Heart left ventricle (tissue), 16 donors: ENCODE results near the gene EHD4. TPM values are rescaled to one million over a fixed set of nuclear protein-coding genes. Genes with fewer than 3 reads are reported as not detected.
A peak's percentile ranks its signal among the peaks of the same experiment; 100 is the strongest.

Experiments
- ATAC-seq, 4 donors: fragments of 200-7000 bp; cut with Tn5 transposase; one replicate each; pipeline ENCODE4 v1.9.1; 2020 to 2022; ENCODE audit warnings: moderate library complexity in 4 of 4, mild to moderate bottlenecking in 3 of 4, moderate number of reproducible peaks in 1 of 4
- DNase-seq, 5 donors: peaks; one replicate each; pipeline ENCODE4 v3.0.0-alpha.2; 2020
- H3K27ac ChIP-seq, 12 donors: fragments of 200-600 bp; sonication (generic) in 4 of 12; one replicate each; pipeline versions ENCODE4 v1.5.0 to v1.8.0; 2016 to 2022; ENCODE audit warnings: mild to moderate bottlenecking in 2 of 12
- H3K27me3 ChIP-seq, 9 donors: fragments of 200-600 bp; sonication (generic) in 2 of 9; one replicate each; pipeline versions ENCODE4 v1.5.1 to v1.8.0; 2016 to 2022; ENCODE audit warnings: mild to moderate bottlenecking in 3 of 9
- H3K36me3 ChIP-seq, 9 donors: fragments of 200-600 bp; sonication (generic) in 2 of 9; one replicate each; pipeline versions ENCODE4 v1.5.0 to v1.8.0; 2018 to 2022; ENCODE audit warnings: mild to moderate bottlenecking in 2 of 9
- H3K4me1 ChIP-seq, 12 donors: fragments of 200-600 bp; sonication (generic) in 4 of 12; one replicate each; pipeline versions ENCODE4 v1.5.0 to v1.8.0; 2016 to 2022; ENCODE audit warnings: mild to moderate bottlenecking in 3 of 12
- H3K4me3 ChIP-seq, 12 donors: fragments of 200-600 bp; sonication (generic) in 4 of 12; one replicate each; pipeline versions ENCODE4 v1.5.0 to v1.8.0; 2017 to 2022; ENCODE audit warnings: mild to moderate bottlenecking in 9 of 12, moderate library complexity in 4 of 12
- H3K9me3 ChIP-seq, 12 donors: fragments of 200-600 bp; sonication (generic) in 4 of 12; one replicate each; pipeline versions ENCODE4 v1.5.0 to v1.8.0; 2016 to 2022; ENCODE audit warnings: mild to moderate bottlenecking in 1 of 12
- POLR2A ChIP-seq, 2 donors: fragments of 450-650 bp; IDR thresholded peaks; one replicate each; pipeline ENCODE4 v1.6.1; 2017; ENCODE audit warnings: antibody characterized with exemption in 2 of 2, mild to moderate bottlenecking in 2 of 2, moderate library complexity in 2 of 2
- WGBS, 4 donors: extraction: QIAGEN DNeasy Blood & Tissue Kit in 2 of 4; methylation state at CpG; one replicate each; pipeline versions ENCODE4 v1.1.5 to v1.1.7; 2013 to 2018; 5-methylcytosine and 5-hydroxymethylcytosine counted together
- intact Hi-C, 10 donors: fragments of 100-400 bp; cut with DNase I; formaldehyde crosslinking; loops; one replicate each; pipeline versions ENCODE4 v1.11.1 to v1.14.2; 2022
- polyA plus RNA-seq, 2 donors: library from polyadenylated mRNA; stranded (reverse); fragments of 200-250 nt; gene quantifications; one replicate each; pipeline ENCODE4 v1.2.3, GENCODE V29; 2013
- total RNA-seq, 9 donors: library from RNA; depleted of rRNA in 2 of 9; stranded (reverse); fragments of >200 nt in 2 of 9; fragmentation: NEBNext Ultra II Directional in 3 of 9; extraction: Animal tissue kit (Norgen Biotek cat#: 25700) in 3 of 9; gene quantifications; one replicate each; pipeline versions ENCODE4 v1.1.0 to v1.2.4, GENCODE V29; 2016 to 2023
- TF ChIP-seq, protein P1 (sequence below), 12 donors: fragments of 200-600 bp; sonication (generic) in 4 of 12; IDR thresholded peaks; one replicate each; pipeline versions ENCODE4 v1.5.0 to v1.8.0; 2018 to 2022; ENCODE audit warnings: antibody characterized with exemption in 12 of 12, mild to moderate bottlenecking in 5 of 12
- donor health status: ischemic (EF 13 %, LVEDD 7.1; RV severe dilation, severe dysfunction).
- donor health status: healthy with polysubstance abuse.
- donor health status: DM: no; HTN: yes; CAD: no.
- donor health status: DM: no; HTN: no; CAD: no.
- donor health status: ischemic (EF 25% LVEDD 6.9; RV normal size, moderate dysfunction).
- donor health status: ischemic (EF 25% LVEDD 5.7; RV mildly dilated, moderate dysfunction).
- donor health status: healthy.
- donor health status: DM: yes; HTN: yes; CAD: no.
- donor health status: ischemic (EF 35%, LVEDD 5.7; RV mildly dilated, moderate dysfunction).
- donor health status: nonischemic (EF 11% LVEDD 7.7; RV severe dilation, severe dysfunction).
- donor health status: DM: yes; HTN: yes; CAD: no.
- donor health status: PGD.
- donor health status: ischemic (EF 29% LVEDD 5.4; RV normal size, mild dysfunction).
- donor health status: nonischemic (EF 23%, LVEDD 6.1; RV moderate dilation, normal function).

The EHD4 gene
- total and polyA plus RNA-seq, 11 donors: 25.6 to 70.8 (median 43.9) TPM

DNA sequence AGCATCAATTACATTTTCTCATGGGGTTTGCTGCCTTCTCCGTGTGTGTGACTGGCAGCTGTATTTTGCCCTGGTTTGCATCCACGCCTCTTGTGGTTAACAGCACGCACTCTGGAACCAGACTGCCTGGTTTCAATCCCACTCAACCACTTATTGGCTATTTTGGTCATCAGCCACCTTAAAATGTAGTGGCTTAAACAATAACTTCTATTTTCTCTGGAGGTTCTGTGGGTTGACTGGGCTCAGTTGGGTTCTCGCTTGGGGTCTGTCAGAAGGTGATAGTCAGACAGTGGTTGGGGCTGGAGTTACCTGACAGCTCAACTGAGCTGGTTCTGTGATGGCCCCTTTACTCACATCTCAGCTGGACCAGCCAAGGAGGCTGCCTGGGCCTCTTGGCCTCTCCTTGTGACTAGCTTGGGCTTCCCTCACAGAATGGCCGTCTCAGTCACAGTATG lies 36.8 kb downstream of the EHD4 start:
- no peak for ATAC-seq
- H3K36me3 ChIP-seq: peaks cover 0 to 34% (median 5%) of the 10 kb centered on the region in 9 donors

DNA sequence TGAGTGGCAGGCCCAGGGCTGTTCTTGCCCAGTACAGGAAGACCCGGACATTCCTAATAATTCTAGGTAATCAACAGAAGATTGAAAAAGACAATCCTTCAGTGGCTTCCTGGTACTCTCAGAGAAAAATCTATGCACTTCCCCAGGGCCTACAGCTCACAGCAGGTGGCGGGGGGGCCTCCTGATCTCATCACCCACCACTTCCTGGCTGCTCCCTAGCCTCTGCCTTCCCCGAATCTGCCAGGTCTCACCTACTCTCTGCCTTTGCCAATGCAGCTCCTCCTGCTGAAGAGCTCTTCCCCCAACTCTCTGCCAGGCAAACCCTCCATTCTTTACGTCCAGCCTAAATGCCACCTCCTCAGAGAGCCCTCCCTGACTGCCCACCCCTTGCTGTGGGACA lies 37.5 kb downstream of the EHD4 start:
- DNase-seq (no peak), ATAC-seq (peak in 1 of 4 donors; percentile 45)
- no peaks in the 10 kb centered on the region for H3K27me3 ChIP-seq
- no peaks in the 10 kb centered on the region for H3K9me3 ChIP-seq
- intact Hi-C loops: loop anchor here in 4 of 10 donors (5.0 kb wide), 2 partner anchors 32 to 37 kb away; partner anchors contain the start of gene EHD4 (in 1 of the 4)
- H3K27ac ChIP-seq: peak overlapping the region; percentile 54 to 93 (median 69)
- H3K36me3 ChIP-seq: peaks cover 0 to 28% (median 0%) of the 10 kb centered on the region in 9 donors
- no peak overlapping the region for H3K4me3 ChIP-seq
- TF ChIP-seq POLR2A (IDR thresholded peaks at IDR 0.05): no peak
- TF ChIP-seq, protein P1, sequence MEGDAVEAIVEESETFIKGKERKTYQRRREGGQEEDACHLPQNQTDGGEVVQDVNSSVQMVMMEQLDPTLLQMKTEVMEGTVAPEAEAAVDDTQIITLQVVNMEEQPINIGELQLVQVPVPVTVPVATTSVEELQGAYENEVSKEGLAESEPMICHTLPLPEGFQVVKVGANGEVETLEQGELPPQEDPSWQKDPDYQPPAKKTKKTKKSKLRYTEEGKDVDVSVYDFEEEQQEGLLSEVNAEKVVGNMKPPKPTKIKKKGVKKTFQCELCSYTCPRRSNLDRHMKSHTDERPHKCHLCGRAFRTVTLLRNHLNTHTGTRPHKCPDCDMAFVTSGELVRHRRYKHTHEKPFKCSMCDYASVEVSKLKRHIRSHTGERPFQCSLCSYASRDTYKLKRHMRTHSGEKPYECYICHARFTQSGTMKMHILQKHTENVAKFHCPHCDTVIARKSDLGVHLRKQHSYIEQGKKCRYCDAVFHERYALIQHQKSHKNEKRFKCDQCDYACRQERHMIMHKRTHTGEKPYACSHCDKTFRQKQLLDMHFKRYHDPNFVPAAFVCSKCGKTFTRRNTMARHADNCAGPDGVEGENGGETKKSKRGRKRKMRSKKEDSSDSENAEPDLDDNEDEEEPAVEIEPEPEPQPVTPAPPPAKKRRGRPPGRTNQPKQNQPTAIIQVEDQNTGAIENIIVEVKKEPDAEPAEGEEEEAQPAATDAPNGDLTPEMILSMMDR (IDR thresholded peaks at IDR 0.05): no peak
- peaks cover 32 to 98% (median 85%) of the 10 kb centered on the region in 12 donors for H3K4me1 ChIP-seq
- 42 to 59% (median 45%) methylated on average over 4 of the region's 4 CpGs for WGBS, 4 donors

More for the DNA sequence above, 36.8 kb downstream of the EHD4 start:
- H3K27ac ChIP-seq: peak overlapping the region; percentile 11 to 93 (median 70)
- H3K27me3 ChIP-seq: no peaks in the 10 kb centered on the region
- H3K9me3 ChIP-seq: no peaks in the 10 kb centered on the region
- TF ChIP-seq POLR2A (IDR thresholded peaks at IDR 0.05): no peak
- TF ChIP-seq, protein P1 (IDR thresholded peaks at IDR 0.05): no peak
- H3K4me1 ChIP-seq: peaks cover 26 to 97% (median 79%) of the 10 kb centered on the region in 12 donors
- intact Hi-C loops: no loop called here
- no peak overlapping the region for H3K4me3 ChIP-seq
- WGBS, 4 donors: 59 to 83% (median 64%) methylated on average over 5 of the region's 5 CpGs
- no peak for DNase-seq

DNA sequence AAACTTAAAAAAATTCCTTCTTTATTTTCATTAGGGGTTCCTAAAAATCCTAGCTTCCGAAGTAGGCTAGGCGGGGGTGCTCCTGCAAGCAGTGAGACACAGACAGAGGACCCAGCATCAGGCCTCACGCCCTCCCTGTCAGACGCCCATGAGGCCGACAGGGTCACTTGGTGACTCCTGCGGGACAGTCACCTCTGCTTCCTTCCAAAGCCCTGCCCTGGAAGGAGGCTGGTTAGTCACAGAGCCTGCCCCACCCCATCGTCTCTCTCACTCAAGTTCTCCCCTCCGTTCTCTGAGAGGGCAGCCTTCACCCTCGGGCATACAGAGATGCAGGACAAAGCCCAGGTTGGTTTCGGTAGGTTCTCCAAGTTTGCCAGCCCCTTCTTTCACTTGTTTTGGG lies 38.6 kb downstream of the EHD4 start:
- ATAC-seq (peak in 3 of 4 donors; percentile 45 to 52 (median 51)), DNase-seq (peak in 1 of 5 donors; percentile 71)
- H3K36me3 ChIP-seq: peaks cover 0 to 19% (median 0%) of the 10 kb centered on the region in 9 donors
- H3K9me3 ChIP-seq: no peaks in the 10 kb centered on the region
- TF ChIP-seq, protein P1 (IDR thresholded peaks at IDR 0.05): no peak
- no peak for TF ChIP-seq POLR2A (IDR thresholded peaks at IDR 0.05)
- H3K27me3 ChIP-seq: no peaks in the 10 kb centered on the region
- 37 to 49% (median 42%) methylated on average over 8 to 10 of the region's 10 CpGs for WGBS, 4 donors
- intact Hi-C loops: loop anchor here in 4 of 10 donors (5.0 kb wide), 2 partner anchors 34 to 39 kb away; partner anchors contain the start of gene EHD4 (in 1 of the 4)
- H3K27ac ChIP-seq: peak overlapping the region; percentile 16 to 93 (median 69)
- H3K4me3 ChIP-seq: no peak overlapping the region
- H3K4me1 ChIP-seq: peaks cover 35 to 100% (median 92%) of the 10 kb centered on the region in 12 donors

DNA sequence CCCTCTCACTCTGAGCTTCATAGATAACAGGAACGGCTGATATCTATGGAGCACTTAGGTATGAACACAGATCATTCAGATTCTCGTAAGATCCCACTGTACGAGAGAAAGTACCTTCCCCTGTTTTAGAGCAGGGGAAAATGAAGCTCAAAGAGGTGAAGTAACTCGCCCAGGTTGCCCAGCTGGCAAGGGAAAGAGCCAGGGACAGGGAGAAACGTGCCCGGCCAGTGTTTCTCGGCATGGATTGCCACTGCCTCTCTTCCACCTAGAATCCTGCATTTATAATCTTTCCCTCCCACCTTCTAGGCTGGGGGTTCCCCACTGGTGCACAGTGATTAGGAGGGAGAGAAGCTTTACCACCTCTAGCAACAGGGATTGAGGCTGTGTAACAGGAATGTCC lies 39.0 kb downstream of the EHD4 start:
- ATAC-seq (no peak), DNase-seq (no peak)
- H3K36me3 ChIP-seq: peaks cover 0 to 23% (median 0%) of the 10 kb centered on the region in 9 donors
- H3K9me3 ChIP-seq: no peaks in the 10 kb centered on the region
- 35 to 60% (median 44%) methylated on average over 7 of the region's 7 CpGs for WGBS, 4 donors
- TF ChIP-seq, protein P1 (IDR thresholded peaks at IDR 0.05): no peak
- TF ChIP-seq POLR2A (IDR thresholded peaks at IDR 0.05): no peak
- peak overlapping the region; percentile 16 to 93 (median 69) for H3K27ac ChIP-seq
- peaks cover 35 to 100% (median 91%) of the 10 kb centered on the region in 12 donors for H3K4me1 ChIP-seq
- intact Hi-C loops: loop anchor here in 4 of 10 donors (5.0 kb wide), 2 partner anchors 34 to 39 kb away; partner anchors contain the start of gene EHD4 (in 1 of the 4)
- H3K27me3 ChIP-seq: no peaks in the 10 kb centered on the region
- no peak overlapping the region for H3K4me3 ChIP-seq
